C4-2B (cell line): ENCODE measurements around the gene BTD.

Source experiments
- H3K27ac ChIP-seq: fragments of 450-650 bp; 2 replicates; pipeline ENCODE4 v1.5.1; 2017
- ZFX ChIP-seq: fragments of 450-650 bp; IDR thresholded peaks from 2 replicates; pipeline ENCODE4 v1.6.1; 2017
- TF ChIP-seq, protein P1 (sequence below): fragments of 450-650 bp; conservative IDR thresholded peaks from 2 replicates; pipeline ENCODE4 v1.5.1; 2017; ENCODE audit warnings: mild to moderate bottlenecking

The BTD gene

DNA sequence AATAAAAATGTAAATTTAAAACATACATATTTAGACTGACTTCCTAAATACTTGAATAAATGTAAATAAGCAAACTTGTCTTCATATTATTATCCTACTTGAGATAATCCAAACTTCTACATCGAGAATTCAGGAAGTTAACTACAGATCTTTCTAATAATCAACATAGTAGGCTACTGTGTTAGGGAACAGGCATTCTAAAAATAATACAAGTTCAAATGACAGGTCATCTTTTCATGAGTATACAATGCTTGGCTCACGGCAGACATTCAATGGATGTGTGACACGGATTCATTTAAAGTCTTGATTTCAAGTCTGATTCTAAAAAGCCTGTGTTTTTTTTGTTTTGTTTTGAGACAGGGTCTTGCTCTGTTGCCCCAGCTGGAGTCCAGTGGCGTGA, 88.7 kb downstream of the BTD start:
- no peak for TF ChIP-seq ZFX
- TF ChIP-seq, protein P1, sequence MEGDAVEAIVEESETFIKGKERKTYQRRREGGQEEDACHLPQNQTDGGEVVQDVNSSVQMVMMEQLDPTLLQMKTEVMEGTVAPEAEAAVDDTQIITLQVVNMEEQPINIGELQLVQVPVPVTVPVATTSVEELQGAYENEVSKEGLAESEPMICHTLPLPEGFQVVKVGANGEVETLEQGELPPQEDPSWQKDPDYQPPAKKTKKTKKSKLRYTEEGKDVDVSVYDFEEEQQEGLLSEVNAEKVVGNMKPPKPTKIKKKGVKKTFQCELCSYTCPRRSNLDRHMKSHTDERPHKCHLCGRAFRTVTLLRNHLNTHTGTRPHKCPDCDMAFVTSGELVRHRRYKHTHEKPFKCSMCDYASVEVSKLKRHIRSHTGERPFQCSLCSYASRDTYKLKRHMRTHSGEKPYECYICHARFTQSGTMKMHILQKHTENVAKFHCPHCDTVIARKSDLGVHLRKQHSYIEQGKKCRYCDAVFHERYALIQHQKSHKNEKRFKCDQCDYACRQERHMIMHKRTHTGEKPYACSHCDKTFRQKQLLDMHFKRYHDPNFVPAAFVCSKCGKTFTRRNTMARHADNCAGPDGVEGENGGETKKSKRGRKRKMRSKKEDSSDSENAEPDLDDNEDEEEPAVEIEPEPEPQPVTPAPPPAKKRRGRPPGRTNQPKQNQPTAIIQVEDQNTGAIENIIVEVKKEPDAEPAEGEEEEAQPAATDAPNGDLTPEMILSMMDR: no peak
- H3K27ac ChIP-seq: no peak overlapping the region

DNA sequence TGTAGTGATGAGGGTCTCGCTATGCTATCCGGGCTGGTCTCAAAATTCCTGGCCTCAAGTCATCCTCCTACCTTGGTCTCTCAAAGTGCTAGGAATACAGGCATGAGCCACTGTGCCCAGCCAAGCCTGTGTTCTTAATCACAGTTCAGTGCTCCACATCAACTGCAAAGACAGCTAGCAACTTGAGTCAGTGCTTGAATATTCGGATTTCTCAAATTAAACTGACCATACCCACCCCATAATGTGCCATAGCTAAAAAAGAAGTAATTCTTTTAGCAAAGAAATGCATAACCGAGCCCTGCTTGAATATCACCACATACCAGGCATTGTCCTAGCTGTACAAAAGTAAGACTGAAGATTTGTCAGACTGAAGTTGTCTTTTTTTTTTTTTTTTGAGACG, 89.2 kb downstream of the BTD start:
- H3K27ac ChIP-seq: no peak overlapping the region
- no peak for TF ChIP-seq ZFX
- TF ChIP-seq, protein P1: no peak

DNA sequence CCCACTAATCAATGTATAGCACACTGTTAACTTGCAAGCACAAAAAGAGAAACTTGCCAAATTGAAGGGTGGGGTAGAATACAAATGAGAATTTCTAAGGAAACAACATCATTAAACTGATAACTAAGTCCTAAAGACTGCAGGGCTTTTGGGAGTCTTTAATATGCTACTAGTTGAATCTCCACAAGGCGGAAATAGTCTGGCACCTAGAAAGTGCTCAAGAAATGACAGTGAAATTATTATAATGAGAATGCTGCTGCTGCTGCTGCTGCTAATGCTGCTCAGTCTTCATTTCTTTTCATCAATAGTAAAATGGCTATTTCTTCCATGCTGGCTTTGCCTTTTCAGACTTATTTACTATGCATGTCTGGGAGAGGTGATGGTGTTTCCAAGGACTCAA, 91.8 kb downstream of the BTD start:
- H3K27ac ChIP-seq: no peak overlapping the region
- no peak for TF ChIP-seq ZFX
- TF ChIP-seq, protein P1: peak; percentile 17; the same call in 1 of the 2 replicates

DNA sequence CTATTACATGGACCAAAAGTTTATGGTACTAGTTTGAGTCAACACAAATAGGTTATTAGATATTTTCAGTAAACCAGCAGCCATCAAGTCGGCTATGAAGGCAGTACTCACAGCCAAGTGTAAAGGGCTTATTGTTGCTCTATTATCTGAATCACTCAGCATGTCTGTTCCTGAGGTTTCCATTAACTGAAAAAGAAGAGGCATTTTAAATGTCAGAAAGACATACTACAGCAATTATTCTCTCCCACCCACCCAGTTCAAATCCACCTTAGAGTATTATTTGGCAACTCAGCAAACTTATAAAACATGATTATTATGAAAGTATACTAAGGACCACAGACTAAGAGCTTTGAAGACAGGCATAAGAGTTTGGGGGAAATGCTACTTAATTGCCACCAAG, 93.1 kb downstream of the BTD start:
- no peak overlapping the region for H3K27ac ChIP-seq
- TF ChIP-seq ZFX: no peak
- TF ChIP-seq, protein P1: no peak
